Measurements from ENCODE around the gene TAOK1. TPM values are rescaled to one million over a fixed set of nuclear protein-coding genes. Genes with fewer than 3 reads are reported as not detected.

The TAOK1 gene
- total and polyA plus RNA-seq, 2 of the 13 experiments (the other 11 are each of a cell fraction or from before 2014, with no cell fraction given): 14.1 to 23.0 TPM

DNA sequence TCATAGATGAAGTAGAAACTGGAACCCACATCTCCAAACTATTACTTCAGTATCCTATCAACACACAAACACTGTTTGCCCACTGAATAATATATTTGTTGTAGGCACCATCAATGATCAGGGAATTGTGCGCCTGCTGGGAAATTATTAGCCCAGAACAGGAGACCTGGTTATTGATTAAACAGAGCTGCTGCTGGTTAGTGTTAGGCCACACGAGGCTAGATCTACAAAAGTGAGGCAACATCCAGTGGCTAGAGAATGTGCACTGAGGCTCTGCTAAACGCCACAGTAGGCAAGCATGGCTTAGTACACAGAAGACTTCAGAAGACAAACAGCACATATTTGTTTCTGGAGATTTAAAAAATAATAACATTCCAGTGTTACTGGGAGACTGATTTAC lies 165.7 kb downstream of the TAOK1 start (continued):
- TF ChIP-seq MXD1 (CRISPR knock-in tag; IDR thresholded peaks at IDR 0.05) (no peak), ZNF598 (CRISPR knock-in tag; IDR thresholded peaks at IDR 0.05; ENCODE audit: borderline replicate concordance) (no peak), SP1 (IDR thresholded peaks at IDR 0.05) (no peak), SP1 (CRISPR knock-in tag; IDR thresholded peaks at IDR 0.05) (no peak), NR1H2 (CRISPR knock-in tag; IDR thresholded peaks at IDR 0.05; ENCODE audit: borderline replicate concordance, low read depth) (no peak), HMG20B (CRISPR knock-in tag; conservative IDR thresholded peaks at IDR 0.05) (peak; percentile 16; the same call in 1 of the 2 replicates), THYN1 (CRISPR knock-in tag; IDR thresholded peaks at IDR 0.05; ENCODE audit: borderline replicate concordance, low read depth) (no peak), ZNF501 (CRISPR knock-in tag; IDR thresholded peaks at IDR 0.05) (no peak), BRD4 (CRISPR knock-in tag; IDR thresholded peaks at IDR 0.05) (no peak), SALL1 (CRISPR knock-in tag; IDR thresholded peaks at IDR 0.05) (peak; percentile 57; the same call in 1 of the 2 replicates), TBX3 (IDR thresholded peaks at IDR 0.05; ENCODE audit: borderline replicate concordance) (peak; percentile 20; the same call in 1 of the 2 replicates), HDAC2 (CRISPR knock-in tag; IDR thresholded peaks at IDR 0.05) (peak; percentile 77), KAT2B (IDR thresholded peaks at IDR 0.05; ENCODE audit: borderline replicate concordance, low read depth, low read length) (no peak), SRF (IDR thresholded peaks at IDR 0.05; ENCODE audit: low read depth, low read length) (no peak), KMT2A (CRISPR knock-in tag; IDR thresholded peaks at IDR 0.05) (0 out of 2 replicates have a peak, but pooled peaks have one; percentile 29), CREB1 (IDR thresholded peaks at IDR 0.05) (no peak), CREB1 (CRISPR knock-in tag; IDR thresholded peaks at IDR 0.05) (peak; percentile 64; the same call in 1 of the 2 replicates), HMGXB3 (CRISPR knock-in tag; IDR thresholded peaks at IDR 0.05; ENCODE audit: borderline replicate concordance) (0 out of 2 replicates have a peak, but pooled peaks have one; percentile 51), HDAC1 (CRISPR knock-in tag; IDR thresholded peaks at IDR 0.05) (0 out of 2 replicates have a peak, but pooled peaks have one; percentile 10), ZSCAN25 (CRISPR knock-in tag; IDR thresholded peaks at IDR 0.05) (no peak), TCF7L2 (IDR thresholded peaks at IDR 0.05; ENCODE audit: low read depth, low read length) (no peak), CREBL2 (CRISPR knock-in tag; IDR thresholded peaks at IDR 0.05; ENCODE audit: borderline replicate concordance) (no peak)
- TF ChIP-seq, protein P1, sequence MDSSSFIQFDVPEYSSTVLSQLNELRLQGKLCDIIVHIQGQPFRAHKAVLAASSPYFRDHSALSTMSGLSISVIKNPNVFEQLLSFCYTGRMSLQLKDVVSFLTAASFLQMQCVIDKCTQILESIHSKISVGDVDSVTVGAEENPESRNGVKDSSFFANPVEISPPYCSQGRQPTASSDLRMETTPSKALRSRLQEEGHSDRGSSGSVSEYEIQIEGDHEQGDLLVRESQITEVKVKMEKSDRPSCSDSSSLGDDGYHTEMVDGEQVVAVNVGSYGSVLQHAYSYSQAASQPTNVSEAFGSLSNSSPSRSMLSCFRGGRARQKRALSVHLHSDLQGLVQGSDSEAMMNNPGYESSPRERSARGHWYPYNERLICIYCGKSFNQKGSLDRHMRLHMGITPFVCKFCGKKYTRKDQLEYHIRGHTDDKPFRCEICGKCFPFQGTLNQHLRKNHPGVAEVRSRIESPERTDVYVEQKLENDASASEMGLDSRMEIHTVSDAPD (CRISPR knock-in tag; IDR thresholded peaks at IDR 0.05): peak; percentile 25; the same call in 1 of the 2 replicates
- TF ChIP-seq, protein P2, sequence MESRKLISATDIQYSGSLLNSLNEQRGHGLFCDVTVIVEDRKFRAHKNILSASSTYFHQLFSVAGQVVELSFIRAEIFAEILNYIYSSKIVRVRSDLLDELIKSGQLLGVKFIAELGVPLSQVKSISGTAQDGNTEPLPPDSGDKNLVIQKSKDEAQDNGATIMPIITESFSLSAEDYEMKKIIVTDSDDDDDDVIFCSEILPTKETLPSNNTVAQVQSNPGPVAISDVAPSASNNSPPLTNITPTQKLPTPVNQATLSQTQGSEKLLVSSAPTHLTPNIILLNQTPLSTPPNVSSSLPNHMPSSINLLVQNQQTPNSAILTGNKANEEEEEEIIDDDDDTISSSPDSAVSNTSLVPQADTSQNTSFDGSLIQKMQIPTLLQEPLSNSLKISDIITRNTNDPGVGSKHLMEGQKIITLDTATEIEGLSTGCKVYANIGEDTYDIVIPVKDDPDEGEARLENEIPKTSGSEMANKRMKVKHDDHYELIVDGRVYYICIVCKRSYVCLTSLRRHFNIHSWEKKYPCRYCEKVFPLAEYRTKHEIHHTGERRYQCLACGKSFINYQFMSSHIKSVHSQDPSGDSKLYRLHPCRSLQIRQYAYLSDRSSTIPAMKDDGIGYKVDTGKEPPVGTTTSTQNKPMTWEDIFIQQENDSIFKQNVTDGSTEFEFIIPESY (CRISPR knock-in tag; IDR thresholded peaks at IDR 0.05): no peak

All from HepG2 (cell line).